ENCODE measurements around the gene CRLF2. TPM values are rescaled to one million over a fixed set of nuclear protein-coding genes. Genes with fewer than 3 reads are reported as not detected.

The CRLF2 gene
- total and polyA plus RNA-seq, 10 of the 15 experiments (the other 5 are each of a cell fraction or from before 2014, with no cell fraction given) = 2.7 to 7.2 (median 4.5) TPM

DNA sequence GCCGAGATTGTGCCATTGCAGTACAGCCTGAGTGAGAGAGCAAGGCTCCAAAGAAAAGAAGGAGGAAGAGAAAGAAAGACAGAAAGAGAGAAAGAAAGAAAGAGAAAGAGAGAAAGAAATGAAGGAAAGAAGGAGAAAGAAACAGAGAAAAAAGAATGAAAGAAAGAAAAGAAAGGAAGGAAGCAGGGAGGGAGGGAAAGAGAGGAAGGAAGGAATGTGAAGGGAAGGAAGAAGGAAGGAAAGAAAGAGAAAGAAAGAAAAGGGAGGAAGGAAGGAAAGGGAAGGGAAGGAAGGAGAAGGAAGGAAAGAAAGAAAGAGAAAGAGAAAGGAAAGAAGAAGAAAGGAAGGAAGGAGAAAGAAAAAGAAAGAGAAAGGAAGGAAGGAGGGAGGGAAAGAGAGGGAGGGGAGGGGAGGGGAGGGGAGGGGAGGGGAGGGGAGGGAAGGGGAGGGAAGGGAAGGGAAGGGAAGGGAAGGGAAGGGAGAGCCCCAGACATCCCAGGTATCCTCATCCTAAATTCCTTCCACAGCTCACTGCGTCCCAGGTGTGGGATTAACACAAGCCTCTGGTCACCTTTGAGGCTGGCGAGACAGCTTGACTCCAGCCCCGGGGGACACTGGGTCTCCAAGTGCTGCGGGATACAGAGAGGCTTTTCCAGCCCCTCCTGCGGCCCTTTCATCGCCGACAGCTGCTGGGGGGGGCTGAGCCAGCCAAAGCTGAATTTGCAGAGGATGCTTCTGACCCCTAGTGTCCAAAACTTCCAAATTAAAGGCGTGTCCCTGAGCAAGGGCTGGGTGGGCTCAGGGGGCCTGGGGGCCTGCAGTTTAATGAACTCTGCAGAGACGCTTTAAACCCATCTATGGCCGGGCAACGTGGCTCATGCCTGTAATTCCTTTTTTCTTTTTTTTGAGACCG lies 32.0 kb upstream of the CRLF2 start (continued):
- TF ChIP-seq, protein P1, sequence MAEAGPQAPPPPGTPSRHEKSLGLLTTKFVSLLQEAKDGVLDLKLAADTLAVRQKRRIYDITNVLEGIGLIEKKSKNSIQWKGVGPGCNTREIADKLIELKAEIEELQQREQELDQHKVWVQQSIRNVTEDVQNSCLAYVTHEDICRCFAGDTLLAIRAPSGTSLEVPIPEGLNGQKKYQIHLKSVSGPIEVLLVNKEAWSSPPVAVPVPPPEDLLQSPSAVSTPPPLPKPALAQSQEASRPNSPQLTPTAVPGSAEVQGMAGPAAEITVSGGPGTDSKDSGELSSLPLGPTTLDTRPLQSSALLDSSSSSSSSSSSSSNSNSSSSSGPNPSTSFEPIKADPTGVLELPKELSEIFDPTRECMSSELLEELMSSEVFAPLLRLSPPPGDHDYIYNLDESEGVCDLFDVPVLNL (IDR thresholded peaks at IDR 0.05; ENCODE audit: low read depth, low read length) = no peak
- TF ChIP-seq BRCA1 (IDR thresholded peaks at IDR 0.05; ENCODE audit: low read depth, low read length) (no peak), YY1 (IDR thresholded peaks at IDR 0.05; ENCODE audit: low read depth, low read length) (no peak), MYB (IDR thresholded peaks at IDR 0.05; ENCODE audit: borderline replicate concordance, low read depth, low read length) (no peak), RAD51 (IDR thresholded peaks at IDR 0.05) (no peak), CBX3 (IDR thresholded peaks at IDR 0.05; ENCODE audit: borderline replicate concordance, low read depth) (no peak), EED (IDR thresholded peaks at IDR 0.05; ENCODE audit: low read depth) (peak; percentile 54; the same call in 1 of the 2 replicates), CBX5 (IDR thresholded peaks at IDR 0.05; ENCODE audit: low read depth) (no peak), JUNB (IDR thresholded peaks at IDR 0.05) (no peak), KDM1A (IDR thresholded peaks at IDR 0.05; ENCODE audit: borderline replicate concordance) (no peak), ESRRA (IDR thresholded peaks at IDR 0.05; ENCODE audit: low read length) (no peak), NFXL1 (IDR thresholded peaks at IDR 0.05; ENCODE audit: borderline replicate concordance) (no peak), CHD2 (IDR thresholded peaks at IDR 0.05; ENCODE audit: borderline replicate concordance, low read depth, low read length) (no peak), MEF2A (IDR thresholded peaks at IDR 0.05; ENCODE audit: insufficient read depth, low read depth, low read length) (no peak), NBN (IDR thresholded peaks at IDR 0.05) (0 out of 2 replicates have a peak, but pooled peaks have one; percentile 29), SREBF1 (IDR thresholded peaks at IDR 0.05; ENCODE audit: low read length) (no peak), SPI1 (IDR thresholded peaks at IDR 0.05; ENCODE audit: borderline replicate concordance, insufficient read depth, low read depth, low read length) (no peak)
- TF ChIP-seq, protein P2, sequence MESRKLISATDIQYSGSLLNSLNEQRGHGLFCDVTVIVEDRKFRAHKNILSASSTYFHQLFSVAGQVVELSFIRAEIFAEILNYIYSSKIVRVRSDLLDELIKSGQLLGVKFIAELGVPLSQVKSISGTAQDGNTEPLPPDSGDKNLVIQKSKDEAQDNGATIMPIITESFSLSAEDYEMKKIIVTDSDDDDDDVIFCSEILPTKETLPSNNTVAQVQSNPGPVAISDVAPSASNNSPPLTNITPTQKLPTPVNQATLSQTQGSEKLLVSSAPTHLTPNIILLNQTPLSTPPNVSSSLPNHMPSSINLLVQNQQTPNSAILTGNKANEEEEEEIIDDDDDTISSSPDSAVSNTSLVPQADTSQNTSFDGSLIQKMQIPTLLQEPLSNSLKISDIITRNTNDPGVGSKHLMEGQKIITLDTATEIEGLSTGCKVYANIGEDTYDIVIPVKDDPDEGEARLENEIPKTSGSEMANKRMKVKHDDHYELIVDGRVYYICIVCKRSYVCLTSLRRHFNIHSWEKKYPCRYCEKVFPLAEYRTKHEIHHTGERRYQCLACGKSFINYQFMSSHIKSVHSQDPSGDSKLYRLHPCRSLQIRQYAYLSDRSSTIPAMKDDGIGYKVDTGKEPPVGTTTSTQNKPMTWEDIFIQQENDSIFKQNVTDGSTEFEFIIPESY (IDR thresholded peaks at IDR 0.05) = no peak
- TF ChIP-seq, protein P3, sequence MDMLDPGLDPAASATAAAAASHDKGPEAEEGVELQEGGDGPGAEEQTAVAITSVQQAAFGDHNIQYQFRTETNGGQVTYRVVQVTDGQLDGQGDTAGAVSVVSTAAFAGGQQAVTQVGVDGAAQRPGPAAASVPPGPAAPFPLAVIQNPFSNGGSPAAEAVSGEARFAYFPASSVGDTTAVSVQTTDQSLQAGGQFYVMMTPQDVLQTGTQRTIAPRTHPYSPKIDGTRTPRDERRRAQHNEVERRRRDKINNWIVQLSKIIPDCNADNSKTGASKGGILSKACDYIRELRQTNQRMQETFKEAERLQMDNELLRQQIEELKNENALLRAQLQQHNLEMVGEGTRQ (IDR thresholded peaks at IDR 0.05; ENCODE audit: borderline replicate concordance, low read depth, low read length) = no peak
- TF ChIP-seq, protein P4, sequence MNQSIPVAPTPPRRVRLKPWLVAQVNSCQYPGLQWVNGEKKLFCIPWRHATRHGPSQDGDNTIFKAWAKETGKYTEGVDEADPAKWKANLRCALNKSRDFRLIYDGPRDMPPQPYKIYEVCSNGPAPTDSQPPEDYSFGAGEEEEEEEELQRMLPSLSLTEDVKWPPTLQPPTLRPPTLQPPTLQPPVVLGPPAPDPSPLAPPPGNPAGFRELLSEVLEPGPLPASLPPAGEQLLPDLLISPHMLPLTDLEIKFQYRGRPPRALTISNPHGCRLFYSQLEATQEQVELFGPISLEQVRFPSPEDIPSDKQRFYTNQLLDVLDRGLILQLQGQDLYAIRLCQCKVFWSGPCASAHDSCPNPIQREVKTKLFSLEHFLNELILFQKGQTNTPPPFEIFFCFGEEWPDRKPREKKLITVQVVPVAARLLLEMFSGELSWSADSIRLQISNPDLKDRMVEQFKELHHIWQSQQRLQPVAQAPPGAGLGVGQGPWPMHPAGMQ (IDR thresholded peaks at IDR 0.05; ENCODE audit: borderline replicate concordance) = no peak
- TF ChIP-seq, protein P5, sequence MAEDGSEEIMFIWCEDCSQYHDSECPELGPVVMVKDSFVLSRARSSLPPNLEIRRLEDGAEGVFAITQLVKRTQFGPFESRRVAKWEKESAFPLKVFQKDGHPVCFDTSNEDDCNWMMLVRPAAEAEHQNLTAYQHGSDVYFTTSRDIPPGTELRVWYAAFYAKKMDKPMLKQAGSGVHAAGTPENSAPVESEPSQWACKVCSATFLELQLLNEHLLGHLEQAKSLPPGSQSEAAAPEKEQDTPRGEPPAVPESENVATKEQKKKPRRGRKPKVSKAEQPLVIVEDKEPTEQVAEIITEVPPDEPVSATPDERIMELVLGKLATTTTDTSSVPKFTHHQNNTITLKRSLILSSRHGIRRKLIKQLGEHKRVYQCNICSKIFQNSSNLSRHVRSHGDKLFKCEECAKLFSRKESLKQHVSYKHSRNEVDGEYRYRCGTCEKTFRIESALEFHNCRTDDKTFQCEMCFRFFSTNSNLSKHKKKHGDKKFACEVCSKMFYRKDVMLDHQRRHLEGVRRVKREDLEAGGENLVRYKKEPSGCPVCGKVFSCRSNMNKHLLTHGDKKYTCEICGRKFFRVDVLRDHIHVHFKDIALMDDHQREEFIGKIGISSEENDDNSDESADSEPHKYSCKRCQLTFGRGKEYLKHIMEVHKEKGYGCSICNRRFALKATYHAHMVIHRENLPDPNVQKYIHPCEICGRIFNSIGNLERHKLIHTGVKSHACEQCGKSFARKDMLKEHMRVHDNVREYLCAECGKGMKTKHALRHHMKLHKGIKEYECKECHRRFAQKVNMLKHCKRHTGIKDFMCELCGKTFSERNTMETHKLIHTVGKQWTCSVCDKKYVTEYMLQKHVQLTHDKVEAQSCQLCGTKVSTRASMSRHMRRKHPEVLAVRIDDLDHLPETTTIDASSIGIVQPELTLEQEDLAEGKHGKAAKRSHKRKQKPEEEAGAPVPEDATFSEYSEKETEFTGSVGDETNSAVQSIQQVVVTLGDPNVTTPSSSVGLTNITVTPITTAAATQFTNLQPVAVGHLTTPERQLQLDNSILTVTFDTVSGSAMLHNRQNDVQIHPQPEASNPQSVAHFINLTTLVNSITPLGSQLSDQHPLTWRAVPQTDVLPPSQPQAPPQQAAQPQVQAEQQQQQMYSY (CRISPR knock-in tag; IDR thresholded peaks at IDR 0.05) = no peak

All from GM12878 (cell line).